ENCODE measurements around the gene CAPN12. TPM values are rescaled to one million over a fixed set of nuclear protein-coding genes. Genes with fewer than 3 reads are reported as not detected.
A peak's percentile ranks its signal among the peaks of the same experiment; 100 is the strongest.

CAPN12 gene
- polyA plus RNA-seq, 1 of the 3 experiments (the other 2 are of a cell fraction) = 3.0 TPM

- no peak for TF ChIP-seq GABPA (IDR thresholded peaks at IDR 0.05; ENCODE audit: low read depth)
- TF ChIP-seq FOXM1 (IDR thresholded peaks at IDR 0.05; ENCODE audit: low read depth) = no peak
- TF ChIP-seq FOXJ3 (CRISPR knock-in tag; IDR thresholded peaks at IDR 0.05) = no peak
- TF ChIP-seq USF1 (IDR thresholded peaks at IDR 0.05; ENCODE audit: borderline replicate concordance, low read depth) = no peak
- TF ChIP-seq TEAD4 (IDR thresholded peaks at IDR 0.05; ENCODE audit: borderline replicate concordance, insufficient read depth) = no peak
- 0 out of 2 replicates have a peak, but pooled peaks have one; percentile 17 for TF ChIP-seq MEF2A (IDR thresholded peaks at IDR 0.05; ENCODE audit: borderline replicate concordance, low read depth)
- TF ChIP-seq FOSL2 (IDR thresholded peaks at IDR 0.05; ENCODE audit: borderline replicate concordance, low read depth) = peak; percentile 73
- TF ChIP-seq RFX5 (IDR thresholded peaks at IDR 0.05; ENCODE audit: low read length) = no peak
- TF ChIP-seq ELF1 (IDR thresholded peaks at IDR 0.05) = no peak
- TF ChIP-seq IRF3 (IDR thresholded peaks at IDR 0.05; ENCODE audit: low read depth, low read length) = no peak
- TF ChIP-seq NFIC (IDR thresholded peaks at IDR 0.05; ENCODE audit: borderline replicate concordance) = 0 out of 2 replicates have a peak, but pooled peaks have one; percentile 39
- no peak for TF ChIP-seq GATA2 (CRISPR knock-in tag; IDR thresholded peaks at IDR 0.05)
- TF ChIP-seq EZH2phosphoT487 (IDR thresholded peaks at IDR 0.05; ENCODE audit: borderline replicate concordance, low read depth) = no peak
- TF ChIP-seq YY1 (IDR thresholded peaks at IDR 0.05; ENCODE audit: low read depth) = no peak
- TF ChIP-seq SIN3A (IDR thresholded peaks at IDR 0.05; ENCODE audit: borderline replicate concordance, low read depth, low read length) = 0 out of 2 replicates have a peak, but pooled peaks have one; percentile 25
- TF ChIP-seq EP300 (IDR thresholded peaks at IDR 0.05; ENCODE audit: borderline replicate concordance in 1 of 2, low read depth in 1 of 2, low read length in 1 of 2) = peak in 1 of 2 experiments; percentile 38; a peak in 1 of 4 replicates
- peak; percentile 16; the same call in 1 of the 2 replicates for TF ChIP-seq TAF1 (IDR thresholded peaks at IDR 0.05; ENCODE audit: borderline replicate concordance, low read depth, low read length)
- peak; percentile 60 for TF ChIP-seq JUND (IDR thresholded peaks at IDR 0.05)
- TF ChIP-seq SMC3 (IDR thresholded peaks at IDR 0.05; ENCODE audit: low read depth, low read length) = no peak
- TF ChIP-seq NRF1 (IDR thresholded peaks at IDR 0.05; ENCODE audit: low read depth, low read length) = no peak
- TF ChIP-seq RCOR1 (IDR thresholded peaks at IDR 0.05; ENCODE audit: low read length) = no peak
- no peak for TF ChIP-seq MXI1 (IDR thresholded peaks at IDR 0.05; ENCODE audit: low read depth, low read length)
Observed at GRCh38 chr19:38684078-38684861, 60.0 kb downstream of the CAPN12 start (continued).
